GM03348 (cell line): Measurements from ENCODE around the gene CCIN.
A peak's percentile ranks its signal among the peaks of the same experiment; 100 is the strongest.
"Not testable (repeated sequence)": the region's sequence is repeated elsewhere in the genome, so short reads cannot be mapped to it uniquely, and the experiment has no call there.

Source experiments
- DNase-seq: peaks from one replicate; pipeline ENCODE4 v3.0.0; 2012; ENCODE audit warnings: low spot score

The CCIN gene

DNA sequence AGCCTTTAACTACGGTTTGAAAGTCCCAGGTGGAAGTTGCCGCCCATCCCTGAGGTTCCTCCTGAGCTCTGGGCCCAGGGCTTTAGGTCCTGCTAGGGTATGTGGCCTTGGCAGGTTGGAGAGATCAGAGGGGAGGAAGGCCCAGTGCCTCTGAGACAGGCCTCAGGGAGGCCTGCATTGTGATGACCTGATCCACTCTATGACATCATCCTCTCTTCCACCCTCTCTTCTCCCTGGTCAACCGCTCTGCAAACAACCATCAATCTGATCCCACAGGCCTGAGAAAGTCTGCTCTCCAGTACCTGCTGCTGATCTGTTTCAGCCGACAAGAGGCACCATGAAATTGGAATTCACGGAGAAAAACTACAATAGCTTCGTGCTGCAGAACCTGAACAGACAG, at the start of gene CCIN:
TSS of gene CCIN (plus strand) at position 223 of the 400 bp plus-strand sequence. CDS start at position 338, 115 bp downstream.
- DNase-seq: no peak

DNA sequence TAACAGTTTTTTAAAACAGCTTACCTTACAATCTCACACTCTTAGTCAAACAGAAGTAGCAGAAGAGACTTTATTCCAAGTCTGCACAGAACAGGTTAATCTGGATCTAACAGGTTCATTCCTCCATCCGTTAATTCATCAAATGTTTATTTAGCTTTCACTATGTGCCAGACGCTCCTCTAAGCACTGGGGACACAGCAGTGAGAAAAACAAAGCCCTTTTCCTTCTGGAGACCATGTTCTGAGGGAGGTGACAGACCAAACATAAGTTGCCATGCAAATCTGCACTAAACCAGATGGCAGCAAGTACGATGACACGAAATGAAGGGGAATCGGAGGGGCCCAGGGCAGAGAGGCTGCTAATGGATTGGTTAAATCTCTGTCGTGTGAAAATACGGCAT, 49.7 kb upstream of the CCIN start:
- DNase-seq: no peak

DNA sequence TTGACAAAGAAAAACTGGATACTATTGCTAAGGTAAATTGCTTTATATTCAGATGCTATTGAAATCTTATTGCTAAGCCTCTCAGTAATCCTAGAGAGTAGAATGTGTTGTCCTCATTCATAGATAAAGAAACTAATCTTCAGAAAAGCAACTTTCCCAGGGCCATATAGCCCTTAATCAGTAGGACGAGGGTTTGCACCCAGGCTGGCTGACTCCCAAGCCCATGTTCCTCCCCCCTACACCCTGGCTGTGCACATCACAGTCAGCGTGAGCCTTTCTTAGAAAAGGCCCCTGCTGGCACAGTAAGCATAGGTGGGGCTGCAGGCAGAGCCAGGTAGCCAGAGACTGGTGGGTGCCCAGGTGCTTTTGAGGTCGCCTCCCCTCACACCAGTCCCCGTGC, 48.5 kb upstream of the CCIN start:
- DNase-seq: no peak

DNA sequence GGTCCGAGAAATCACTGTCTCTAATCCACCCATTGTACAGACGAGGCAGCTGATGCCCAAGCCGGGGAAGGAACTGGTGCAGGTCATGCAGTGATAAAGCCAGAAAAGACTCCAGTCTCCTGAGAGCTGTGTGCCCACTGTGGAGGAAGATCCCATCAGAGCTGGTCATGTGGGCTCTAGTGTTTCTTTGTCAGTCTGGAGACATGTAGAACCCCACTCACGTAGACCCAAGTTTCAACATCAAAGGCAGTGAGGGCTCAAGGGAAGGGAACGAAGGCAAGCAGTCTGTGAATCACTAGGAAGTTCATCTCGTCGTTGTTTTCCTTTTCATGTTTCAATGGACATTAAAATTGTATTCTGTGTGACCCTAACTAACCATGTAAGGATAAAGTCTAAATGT, 47.2 kb upstream of the CCIN start:
- no peak for DNase-seq

DNA sequence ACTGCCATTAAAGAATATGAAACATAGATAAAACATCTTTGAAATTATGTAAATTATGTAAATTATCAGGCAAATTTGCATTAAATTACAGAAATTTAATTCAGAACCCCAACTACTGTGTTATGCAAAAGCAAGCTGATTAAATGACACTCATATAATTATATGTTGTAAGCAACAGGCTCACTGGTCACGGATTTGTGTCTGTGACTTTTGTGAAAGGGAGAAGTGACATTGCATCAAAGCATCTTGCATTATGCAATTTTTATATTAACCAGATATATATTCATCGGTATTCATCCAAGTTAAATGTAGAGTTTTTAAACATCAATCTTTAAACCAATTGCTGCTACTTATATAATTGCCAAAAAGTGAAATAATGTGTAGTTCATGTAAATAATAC, 45.7 kb upstream of the CCIN start:
- DNase-seq: no peak

DNA sequence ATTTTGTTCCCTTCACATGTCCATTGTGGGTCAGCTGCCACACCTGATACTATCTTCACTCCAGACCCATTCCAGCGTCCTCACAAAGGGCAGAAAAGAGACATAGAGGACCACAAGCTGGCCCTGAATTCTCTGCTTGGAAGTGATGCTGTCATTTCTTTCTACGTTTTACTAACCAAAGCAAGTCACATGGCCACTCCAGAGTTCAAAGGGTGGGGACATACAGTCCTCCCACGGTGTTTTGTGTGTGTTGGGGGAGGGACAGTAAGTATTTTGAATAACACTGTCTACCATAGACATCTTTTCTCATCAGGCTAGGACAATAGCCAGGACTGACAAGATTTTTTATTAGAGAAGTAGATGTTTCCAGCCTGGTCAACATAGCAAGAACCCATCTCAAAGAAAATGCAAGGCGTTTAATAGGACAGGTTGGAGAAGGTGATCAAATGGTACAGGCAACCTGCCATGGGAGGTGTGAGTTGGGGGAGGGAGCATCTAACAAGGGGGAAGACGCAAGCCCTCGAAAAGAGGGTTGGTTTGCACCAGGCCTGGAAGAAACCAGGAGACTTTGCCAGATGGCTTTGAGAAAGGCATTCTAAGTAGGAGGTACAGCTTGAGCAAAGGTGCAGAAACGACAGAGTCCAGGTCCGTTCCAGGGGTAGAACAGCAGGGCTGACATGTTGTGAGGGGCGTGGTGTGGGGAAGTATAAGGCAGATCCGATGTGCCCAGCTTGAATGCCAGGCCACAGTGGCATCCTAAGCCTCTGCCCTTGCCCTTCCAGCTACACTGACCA, 43.9 kb upstream of the CCIN start:
- DNase-seq: no peak

DNA sequence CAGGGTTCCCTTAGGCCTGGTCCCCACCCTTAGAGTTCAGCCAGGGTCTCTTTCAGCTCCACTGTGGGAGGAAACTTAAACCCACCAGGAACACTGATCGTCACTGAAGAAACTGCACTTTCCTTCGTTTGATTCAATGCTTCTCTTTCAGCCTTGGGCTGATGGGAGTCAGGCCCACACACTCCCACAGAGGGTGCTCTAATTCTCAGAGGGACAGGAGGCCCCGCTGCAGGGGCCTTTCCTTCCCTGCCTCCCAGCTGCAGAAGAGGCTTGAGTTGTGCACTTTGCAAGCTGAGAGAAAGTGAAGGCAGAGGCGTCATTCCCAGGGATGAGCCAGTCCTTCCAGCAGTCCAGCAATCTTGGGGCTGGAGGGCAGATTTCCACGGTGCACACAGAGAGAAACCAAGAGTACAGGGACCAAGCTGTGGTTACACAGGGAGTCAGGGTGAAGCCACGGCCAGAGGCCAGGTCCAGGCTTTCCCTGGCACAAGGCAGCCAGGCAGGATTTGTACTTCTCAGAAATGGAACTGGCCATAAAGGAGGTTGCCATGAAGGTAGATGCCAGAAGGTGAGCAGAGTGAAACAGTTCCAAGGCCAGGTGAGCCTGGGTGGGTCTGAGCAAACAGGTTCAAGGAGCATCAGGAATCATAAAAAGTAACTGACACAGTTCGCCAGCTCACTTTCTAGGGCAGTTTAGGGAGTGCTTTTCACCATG, 43.0 kb upstream of the CCIN start:
- DNase-seq: no peak

DNA sequence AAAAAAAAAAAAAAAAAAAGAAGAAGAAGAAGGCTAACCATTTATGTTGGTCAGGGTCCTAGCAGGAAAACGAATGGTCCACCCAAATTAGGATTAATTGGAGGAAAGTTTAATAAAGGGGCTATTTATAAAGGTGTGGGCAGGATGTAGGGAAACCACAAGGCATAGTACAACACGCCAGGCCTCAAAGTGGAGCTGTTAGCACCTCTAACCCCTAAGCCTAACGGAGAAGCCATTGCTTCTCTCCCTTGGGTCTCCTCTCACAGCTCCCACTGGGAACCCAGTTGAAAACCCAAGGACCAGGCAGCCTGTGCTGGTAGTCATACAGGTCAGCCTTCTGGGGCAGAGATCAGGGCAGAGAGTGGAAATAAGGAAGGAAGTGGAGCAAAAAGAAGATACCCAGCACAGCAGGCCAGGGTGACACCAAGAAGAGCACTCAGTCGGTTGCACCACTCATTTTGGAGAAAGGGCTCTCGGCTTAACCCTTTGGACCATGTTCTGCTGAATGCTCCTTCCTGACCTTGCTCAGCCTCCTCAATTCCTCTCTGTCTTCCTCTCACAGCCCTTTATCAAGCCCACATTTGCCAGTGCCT, 41.4 kb upstream of the CCIN start:
- DNase-seq: no peak

DNA sequence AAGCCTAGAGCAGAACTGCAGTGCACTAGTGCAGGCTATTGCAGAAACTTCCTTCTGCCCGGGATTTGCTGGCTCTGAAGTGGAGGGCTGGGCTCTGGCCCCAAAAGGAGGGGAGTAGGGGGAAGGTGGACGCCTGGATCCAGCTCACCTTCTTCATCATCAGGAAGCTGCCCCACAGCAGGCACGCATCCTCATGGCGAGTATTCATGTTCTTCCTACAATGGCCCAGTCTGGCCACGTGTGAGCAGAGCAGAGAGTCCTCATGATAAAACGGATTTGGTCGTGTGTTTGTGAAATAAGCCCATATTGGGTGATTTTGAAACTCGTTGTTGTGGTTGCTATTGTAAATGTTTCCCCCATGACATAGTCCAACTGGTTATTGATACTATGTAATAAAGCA, 40.8 kb upstream of the CCIN start:
- DNase-seq: no peak

DNA sequence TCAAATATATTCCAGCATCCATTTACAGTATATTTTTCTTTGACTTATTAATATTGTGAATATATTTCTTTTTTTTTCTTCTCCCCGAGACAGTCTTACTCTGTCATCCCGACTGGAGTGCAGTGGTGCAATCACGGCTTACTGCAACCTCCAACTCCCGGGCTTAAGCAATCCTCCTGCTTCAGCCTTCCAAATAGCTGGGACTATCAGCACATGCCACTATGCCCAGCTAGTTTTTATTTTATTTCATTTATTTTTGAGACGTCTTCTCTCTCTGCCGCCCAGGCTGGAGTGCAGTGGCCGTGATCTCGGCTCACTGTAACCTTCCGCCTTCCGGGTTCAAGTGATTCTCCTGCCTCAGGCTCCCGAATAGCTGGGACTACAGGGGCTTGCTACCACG, 40.0 kb upstream of the CCIN start:
- DNase-seq: no peak

DNA sequence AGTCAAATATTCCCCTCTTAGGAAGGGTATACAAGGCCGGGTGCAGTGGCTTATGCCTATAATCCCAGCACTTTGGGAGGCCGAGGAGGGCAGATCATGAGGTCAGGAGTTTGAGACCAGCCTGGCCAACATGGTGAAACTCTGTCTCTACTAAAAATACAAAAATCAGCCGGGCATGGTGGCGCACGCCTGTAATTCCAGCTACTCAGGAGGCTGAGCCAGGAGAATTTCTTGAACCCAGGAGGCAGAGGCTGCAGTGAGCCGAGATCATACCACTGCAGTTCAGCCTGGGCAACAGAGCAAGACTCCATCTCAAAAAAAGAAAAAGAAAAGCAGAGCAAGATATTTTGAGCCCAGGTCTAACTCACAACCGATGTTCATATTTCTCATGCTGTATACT, 37.5 kb upstream of the CCIN start:
- DNase-seq: not testable (repeated sequence)

DNA sequence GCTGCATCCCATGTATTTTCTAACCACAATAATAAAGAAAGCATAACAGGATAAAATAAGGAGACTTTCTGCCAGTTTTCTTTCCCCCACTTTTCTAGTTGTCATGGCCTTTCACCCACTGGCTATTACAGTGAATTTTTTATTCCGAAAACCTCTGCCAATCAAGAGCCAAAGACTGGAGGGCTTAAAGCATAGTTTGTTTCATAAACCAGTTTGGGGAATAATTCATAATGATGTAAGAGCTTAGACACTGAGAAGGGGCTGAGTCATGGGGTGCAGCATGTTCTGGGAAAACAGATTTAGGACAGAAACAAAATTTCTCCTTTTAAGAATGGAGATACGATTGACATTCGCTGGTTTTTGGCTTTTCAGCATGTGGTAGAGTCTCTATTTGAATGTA, 37.1 kb upstream of the CCIN start:
- DNase-seq: peak; percentile 50

DNA sequence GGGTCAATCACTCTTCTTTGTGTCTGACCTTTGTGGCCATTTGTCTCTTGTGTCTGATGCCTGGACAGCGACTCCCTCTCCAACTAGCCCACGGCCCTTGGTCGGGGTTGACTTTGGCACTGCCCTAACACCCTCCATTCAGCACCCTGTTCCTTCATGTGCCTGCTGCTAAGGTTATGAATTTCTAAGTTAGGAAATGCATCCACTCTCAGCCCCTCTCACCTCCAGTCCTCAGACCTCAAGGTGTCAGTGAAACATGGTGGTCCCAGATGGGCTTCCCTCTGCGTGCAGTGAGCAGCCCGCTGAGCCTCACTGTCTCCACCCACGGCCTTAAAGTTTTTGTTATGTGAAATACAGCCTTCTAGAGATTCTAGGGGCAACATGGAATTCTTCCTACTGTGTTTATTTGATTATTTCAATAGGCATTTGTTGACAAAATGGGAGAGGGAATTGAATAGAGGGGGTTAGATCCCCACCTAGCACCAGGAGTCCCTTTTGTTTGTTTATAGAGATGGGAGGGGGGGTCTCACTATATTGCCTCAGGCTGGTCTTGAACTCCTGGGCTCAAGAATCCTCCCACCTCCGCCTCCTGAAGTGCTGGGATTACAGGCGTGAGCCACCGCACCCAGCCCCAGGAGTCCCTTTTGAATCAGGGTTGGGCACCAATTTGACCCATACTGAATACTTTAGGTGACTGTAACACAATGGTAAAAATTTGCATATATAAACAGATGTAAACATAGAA, 34.3 kb upstream of the CCIN start:
- no peak for DNase-seq

DNA sequence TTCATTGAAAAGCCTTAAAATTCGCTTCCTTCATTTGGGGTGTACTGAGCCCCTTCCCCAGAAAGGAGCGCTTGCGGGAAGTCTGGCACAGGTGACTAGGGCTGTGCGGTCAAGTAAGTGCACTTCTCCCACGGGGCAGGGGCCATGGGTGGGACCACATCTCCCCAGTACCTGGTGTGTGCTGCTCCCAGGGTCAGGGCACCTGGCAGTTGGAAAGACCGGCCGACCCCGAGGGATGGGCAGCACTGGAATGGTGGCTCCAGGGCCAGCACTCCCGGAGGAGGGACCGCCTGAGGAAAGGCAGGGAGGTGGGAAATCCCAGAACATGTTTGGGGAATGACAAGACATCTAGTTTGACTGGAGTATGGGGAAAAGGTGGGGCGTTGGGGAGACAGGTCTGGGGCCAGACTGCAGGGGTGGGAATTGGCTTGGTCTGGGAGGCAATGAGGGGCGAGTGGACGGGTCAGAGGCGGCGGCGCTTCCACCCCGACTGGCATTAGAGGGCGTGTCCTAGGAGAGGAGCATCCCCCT, 33.4 kb upstream of the CCIN start:
- DNase-seq: no peak

DNA sequence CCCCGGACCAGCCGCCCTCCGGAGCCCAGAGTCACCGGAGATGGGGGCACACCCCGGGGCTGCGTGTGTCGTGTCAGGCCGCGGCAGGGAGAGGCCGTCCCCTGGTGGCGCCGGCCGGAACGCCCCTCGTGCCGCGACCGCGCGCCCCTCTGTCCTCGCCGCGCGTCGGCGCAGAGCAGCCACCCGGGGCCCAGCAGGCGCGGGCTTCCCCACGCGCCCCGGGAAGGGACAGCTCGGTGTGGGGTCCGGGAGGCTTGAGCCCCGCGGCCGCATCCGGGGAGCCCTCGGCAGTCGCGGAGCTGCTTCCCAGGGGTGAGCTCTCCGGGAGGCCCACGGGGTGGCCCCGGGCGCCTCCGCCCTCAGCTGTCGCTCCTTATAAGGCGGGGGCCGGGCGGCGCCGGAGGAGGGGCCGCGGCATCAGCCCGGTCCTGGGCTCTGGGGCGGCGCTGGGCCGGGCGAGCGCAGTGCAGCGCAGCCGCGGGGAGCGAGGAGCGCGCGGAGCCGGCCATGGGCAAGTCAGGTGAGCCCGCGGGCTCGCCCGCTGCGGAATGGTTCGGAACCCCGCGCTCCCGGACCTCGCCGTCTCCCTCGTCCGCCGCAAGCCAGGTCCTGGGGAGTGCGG, 32.8 kb upstream of the CCIN start, which contains the start of gene GLIPR2:
TSS of gene GLIPR2 (plus strand) at position 462 of the 622 bp plus-strand sequence. CDS start at position 508, 46 bp downstream.
- peak; percentile 97 for DNase-seq

DNA sequence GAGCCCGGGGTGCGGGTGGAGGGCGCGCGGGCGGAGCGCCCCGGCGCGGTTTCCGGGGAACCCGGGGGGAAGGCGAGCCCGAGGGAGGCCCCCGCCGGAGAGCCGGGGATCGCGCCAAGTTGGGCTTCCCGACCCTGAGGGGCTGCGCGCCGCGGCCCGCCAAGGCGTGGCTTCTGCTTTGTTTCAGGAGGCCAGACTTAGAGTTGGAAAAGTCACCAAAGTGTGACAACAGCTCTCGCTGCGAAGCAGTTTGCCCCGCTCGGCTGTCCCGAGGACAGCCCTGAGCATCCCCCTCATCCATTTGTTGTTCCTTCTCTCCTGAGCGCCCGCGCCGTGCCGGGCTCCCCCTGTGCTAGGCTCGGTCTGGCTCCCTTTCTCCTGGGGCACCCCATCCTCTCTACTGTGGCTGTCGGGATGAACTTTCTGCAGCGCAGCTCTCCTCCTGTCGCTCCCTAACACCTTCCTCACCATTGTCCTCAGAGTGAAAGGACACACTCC, 32.2 kb upstream of the CCIN start:
- DNase-seq: peak; percentile 35

DNA sequence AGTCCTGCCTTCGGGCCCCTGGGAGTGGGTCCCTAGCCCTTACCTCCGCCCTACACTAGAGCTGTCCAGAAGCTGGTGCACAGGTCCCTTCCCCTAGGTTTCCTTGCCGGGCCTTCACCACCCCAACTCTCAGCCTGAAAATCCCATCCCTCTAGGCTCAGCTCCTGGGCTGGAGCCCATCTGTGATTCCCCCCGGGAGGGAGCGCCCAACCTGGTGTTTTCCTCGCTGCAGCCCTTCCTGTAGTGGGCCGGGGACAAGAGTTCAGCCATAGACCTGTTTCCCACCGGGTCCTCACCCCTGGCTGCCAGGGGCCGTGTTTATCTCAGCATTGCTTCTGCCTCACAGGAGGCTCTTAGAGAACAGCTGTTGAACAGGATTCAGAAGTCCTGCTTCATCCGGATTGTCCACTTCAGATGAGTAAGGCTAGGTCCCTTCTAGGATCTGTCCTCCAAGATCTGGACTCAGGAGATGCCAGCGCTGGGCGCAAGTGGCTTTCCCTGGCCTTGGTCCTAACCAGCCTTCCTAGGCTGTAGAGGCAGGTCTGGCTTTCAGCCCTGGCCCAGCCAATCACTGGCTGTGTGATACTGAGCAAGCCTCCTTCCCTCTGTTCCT, 31.7 kb upstream of the CCIN start:
- DNase-seq: peak; percentile 51

DNA sequence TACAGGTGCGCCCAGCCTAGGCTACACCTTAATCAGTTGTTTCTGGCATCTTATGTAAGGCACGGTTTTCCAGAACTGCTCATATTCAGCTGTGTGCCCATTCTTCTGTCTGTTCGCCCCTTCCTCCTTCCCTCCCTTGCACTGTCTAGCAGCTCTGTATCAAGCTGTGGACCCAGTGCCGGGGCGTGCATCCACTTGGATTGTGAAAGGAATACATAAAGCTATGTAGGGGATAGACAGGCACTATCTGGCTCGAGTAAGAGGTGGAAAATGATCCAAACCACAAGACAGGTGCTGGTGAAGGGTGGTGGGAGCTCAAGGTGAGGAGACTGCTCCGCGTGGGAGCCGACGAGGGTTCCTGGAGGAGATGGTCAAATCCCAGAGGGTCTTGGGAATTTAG, 30.7 kb upstream of the CCIN start:
- DNase-seq: no peak

DNA sequence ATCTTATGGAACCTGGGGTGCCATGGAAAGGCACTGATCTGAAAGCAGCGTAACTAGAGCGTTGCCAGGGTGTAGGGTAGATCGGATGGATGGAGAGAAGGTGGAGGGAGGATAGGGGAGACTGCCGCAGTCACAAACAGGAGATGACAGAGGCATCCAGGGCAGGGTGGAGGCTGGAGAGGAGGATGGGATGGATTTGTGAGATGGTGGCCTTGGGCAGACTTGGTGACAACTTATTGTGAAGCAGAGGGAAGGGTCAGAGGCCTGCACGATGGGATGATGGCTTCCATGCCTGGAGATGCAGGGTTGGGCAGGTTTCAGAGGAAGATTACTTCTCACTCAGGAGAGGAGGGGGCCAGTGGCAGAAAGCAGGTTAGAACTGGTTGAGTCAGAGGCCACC, 30.3 kb upstream of the CCIN start:
- DNase-seq: no peak

DNA sequence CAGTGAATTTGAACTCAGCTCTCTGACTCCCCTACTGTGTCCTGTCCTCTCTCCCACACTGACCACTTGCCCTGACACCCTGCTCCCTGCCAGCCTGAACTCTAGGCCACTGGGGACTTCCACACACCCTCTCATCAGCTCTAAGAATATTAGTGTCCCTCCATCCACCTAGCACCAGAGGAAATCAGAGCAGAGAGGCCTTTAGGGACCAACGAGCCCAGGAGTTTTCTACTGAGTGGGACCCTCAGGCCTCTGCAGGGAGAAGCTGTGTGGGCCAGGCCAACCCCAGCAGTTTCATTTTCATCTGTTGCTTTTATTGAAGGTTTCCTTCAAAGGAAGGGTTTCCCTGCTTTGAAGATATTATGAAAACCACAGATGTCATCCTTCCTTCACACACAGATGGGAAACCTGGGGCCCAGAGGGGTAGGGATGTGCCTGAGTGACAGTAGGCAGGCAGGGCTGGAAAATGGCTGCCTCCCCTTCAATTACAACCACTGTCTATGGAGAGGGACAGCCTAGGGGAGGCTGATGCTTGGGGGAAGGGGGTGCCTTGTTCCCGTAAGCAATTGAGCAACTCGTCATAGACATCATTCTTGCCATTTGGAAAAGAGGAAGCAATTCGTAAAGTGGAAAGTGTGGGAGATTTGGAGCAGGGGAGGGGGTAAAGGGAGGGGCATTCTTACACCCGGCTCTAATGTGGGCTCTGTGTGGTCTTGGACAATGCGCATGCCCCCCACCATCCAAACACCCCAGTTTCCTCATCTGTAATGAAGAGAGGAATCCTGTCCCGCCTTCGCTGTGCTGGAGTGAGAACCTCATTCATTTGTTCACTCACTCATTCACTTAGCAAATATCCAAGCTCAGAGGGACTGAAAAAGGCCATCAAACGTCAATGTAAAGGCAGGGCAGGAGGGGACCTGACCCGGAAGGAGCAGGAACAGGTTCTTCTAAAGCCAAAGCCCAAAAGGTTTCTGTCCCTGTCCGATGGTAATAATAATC, 28.8 kb upstream of the CCIN start:
- no peak for DNase-seq
